ENCODE measurements around the gene TFAP2C.
A peak's percentile ranks its signal among the peaks of the same experiment; 100 is the strongest.
"Not testable (repeated sequence)": the region's sequence is repeated elsewhere in the genome, so short reads cannot be mapped to it uniquely, and the experiment has no call there.

TFAP2C gene

DNA sequence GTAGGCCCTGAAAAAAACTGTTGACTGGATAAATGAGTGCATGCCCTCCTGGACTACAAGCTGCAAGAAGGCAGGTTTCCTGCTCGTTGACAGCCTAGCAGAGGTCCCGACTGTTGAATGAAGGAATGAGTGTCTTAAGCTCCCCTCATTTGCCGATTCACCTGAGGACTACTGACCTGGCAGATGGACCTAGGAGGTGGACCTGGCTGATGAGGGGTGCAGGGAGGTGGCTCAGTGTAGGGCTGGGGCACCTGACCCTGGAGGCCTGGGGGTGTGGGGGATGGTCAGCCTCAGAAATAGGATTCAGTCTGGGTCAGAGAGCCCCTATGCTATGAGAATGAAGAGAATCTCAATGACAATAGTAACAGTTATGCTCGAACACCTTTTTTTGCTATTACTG is 11.6 kb upstream of the TFAP2C start:
- DNase-seq = no peak

- DNase-seq = no peak
Observed at GRCh38 chr20:56621730-56622129, 7.4 kb upstream of the TFAP2C start.

GRCh38 chr20:56623930-56624329 is 5.2 kb upstream of the TFAP2C start:
- not testable (repeated sequence) for DNase-seq

- no peak for DNase-seq
Observed at GRCh38 chr20:56624786-56625681, 4.1 kb upstream of the TFAP2C start.

GRCh38 chr20:56625837-56626236 is 3.3 kb upstream of the TFAP2C start:
- DNase-seq = no peak

- peak; percentile 71 for DNase-seq
Observed at GRCh38 chr20:56626367-56627121, 2.6 kb upstream of the TFAP2C start.

GRCh38 chr20:56627122-56628014 is 1.7 kb upstream of the TFAP2C start:
- DNase-seq = no peak

- no peak for DNase-seq
Observed at GRCh38 chr20:56628015-56628872, 862 bp upstream of the TFAP2C start.

DNA sequence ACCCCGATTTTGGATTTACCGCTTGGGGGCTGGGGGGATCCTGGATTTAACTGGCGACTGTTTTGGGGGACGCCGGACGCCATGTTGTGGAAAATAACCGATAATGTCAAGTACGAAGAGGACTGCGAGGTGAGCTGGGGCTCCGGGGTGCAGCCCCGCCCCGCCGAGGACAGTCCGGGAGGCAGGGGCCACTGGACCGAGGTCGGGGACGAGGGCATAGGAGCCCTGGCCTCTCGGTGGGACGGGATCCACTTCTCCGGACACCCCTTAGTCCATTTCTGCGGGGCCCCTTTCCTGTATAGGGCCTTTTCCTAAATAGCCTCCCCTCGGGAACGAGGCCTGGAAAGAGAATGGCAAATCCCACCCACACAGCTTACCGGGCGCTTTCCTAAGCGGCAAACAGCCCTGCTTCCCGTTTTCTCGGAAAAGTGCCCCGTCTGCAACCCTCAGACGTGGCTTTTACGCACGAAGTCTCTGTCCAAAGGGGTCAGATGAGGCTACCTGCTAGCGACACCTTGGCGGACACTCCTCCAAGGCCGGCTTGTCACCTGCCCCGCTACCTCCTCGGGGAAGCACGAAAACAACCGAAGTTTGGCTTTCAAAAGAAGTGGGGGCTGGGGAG is 469 bp downstream of the TFAP2C start:
- DNase-seq = no peak

GRCh38 chr20:56630086-56630493 is 984 bp downstream of the TFAP2C start:
- peak; percentile 84 for DNase-seq

DNA sequence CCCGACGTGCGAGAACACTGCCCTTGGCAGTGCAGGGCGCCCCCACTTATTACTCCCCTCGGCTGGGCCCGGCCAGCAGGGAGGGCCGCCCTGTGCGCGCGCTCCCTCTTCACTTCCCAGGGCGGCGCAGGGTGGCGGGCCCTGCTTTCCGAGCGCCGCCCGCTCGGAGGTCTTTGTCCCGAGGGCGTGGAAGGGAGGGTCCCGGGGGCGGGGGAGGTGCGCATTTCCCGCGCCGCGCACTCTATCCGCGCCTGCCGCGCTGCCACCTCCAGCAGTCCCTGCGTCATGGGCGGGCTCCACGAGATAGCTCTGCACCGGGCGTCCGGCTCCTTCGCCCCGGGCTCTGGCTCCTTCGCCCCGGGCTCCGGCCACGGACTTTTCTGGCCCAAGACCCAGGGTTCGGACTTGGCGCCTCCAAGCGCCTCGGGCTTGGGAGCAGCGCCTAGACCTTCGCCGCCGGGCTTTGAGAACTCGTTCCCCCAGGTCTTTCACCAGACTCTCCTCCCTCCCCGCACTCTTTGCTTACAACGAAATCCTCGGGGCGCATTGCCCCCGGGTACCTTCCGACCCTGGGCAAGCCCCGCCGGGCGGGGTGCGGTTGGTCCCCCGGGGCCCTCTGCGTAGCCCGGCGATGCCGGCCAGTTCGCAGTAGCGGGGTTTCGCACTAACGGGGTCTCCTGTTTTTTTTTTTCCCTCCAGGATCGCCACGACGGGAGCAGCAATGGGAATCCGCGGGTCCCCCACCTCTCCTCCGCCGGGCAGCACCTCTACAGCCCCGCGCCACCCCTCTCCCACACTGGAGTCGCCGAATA is 1.6 kb downstream of the TFAP2C start:
- DNase-seq = peak; percentile 56

DNA sequence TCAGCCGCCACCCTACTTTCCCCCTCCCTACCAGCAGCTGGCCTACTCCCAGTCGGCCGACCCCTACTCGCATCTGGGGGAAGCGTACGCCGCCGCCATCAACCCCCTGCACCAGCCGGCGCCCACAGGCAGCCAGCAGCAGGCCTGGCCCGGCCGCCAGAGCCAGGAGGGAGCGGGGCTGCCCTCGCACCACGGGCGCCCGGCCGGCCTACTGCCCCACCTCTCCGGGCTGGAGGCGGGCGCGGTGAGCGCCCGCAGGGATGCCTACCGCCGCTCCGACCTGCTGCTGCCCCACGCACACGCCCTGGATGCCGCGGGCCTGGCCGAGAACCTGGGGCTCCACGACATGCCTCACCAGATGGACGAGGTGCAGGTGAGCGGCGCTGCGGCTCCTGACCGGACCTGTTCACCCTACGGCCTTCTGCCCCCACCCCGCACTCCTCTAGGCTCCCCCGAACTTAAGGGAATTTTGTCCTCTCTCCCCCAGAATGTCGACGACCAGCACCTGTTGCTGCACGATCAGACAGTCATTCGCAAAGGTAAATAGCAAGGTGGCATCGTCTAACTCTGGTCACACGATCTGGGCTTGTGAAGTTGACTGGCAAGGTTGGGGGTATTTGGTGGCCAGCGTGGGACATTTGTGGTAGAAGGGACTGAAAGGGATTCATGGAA is 2.3 kb downstream of the TFAP2C start:
- DNase-seq = no peak

GRCh38 chr20:56631990-56632327 is 2.9 kb downstream of the TFAP2C start:
- DNase-seq = no peak

- DNase-seq = no peak
Observed at GRCh38 chr20:56634307-56634706, 5.2 kb downstream of the TFAP2C start.

GRCh38 chr20:56634735-56635385 is 5.8 kb downstream of the TFAP2C start:
- DNase-seq = no peak

DNA sequence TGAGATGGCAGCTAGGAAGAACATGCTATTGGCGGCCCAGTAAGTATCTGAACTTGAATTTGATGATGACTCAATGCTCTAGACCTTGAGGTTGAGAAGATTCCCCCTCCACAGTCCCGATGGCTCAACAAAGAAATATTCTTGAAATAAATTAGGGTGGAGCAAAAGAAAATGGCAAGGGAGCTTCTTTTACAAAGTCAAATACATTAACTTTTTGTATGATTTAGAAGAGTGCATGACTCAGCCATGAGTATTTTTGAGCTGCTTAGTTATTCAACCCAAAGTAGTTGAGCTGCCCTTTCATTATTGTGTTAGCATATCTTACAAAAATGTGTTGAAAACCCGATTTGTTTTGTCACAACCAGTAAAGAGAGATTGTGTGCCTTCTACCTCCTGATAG is 7.6 kb downstream of the TFAP2C start:
- DNase-seq = peak; percentile 96

GRCh38 chr20:56637576-56637975 is 8.5 kb downstream of the TFAP2C start:
- DNase-seq = no peak

DNA sequence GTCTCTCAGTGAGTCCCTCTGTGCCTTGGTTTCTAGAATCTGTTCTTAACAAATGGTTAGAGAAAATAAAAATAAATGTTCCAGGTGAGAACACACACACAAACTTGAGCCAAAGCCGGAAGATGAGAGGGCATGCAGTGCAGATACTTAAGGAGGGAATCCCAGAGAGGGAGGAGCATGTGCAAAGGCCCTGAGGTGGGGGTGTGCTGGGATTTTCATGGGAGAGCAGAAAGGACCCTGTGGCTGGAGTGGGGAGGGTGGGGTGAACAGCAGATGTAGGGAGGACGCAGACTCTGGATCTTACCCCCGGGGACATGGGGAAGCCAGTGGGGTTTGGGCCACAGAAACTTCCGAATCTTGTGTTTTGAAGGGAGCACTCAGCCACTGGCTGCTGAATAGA is 17.5 kb downstream of the TFAP2C start:
- DNase-seq = no peak

GRCh38 chr20:56653211-56653610 is 24.1 kb downstream of the TFAP2C start:
- DNase-seq = peak; percentile 17

GRCh38 chr20:56656632-56657031 is 27.5 kb downstream of the TFAP2C start:
- no peak for DNase-seq
